Measurements from ENCODE around the gene NCCRP1.

NCCRP1 gene

DNA sequence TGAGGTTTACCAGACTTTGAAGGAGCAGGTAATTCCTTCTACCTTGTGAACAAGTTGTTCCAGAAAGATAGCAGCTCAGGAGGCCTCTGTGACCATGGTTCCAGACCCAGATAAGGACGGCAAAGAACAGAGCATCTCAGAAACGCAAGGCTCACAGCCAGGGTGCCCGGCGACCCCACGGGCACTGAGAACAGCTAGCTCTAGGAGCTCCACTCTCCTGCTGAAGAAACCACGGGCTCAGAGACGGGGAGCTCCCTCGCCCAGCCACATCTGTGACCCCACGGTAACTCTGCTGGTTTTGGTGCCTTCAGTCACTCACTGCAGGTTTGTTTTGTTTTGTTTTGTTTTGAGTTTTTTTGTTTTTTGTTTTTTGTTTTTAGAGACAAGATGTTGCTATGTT lies 16.0 kb upstream of the NCCRP1 start:
- DNase-seq (ENCODE audit: low read depth, low spot score) = no peak
- TF ChIP-seq, protein P1, sequence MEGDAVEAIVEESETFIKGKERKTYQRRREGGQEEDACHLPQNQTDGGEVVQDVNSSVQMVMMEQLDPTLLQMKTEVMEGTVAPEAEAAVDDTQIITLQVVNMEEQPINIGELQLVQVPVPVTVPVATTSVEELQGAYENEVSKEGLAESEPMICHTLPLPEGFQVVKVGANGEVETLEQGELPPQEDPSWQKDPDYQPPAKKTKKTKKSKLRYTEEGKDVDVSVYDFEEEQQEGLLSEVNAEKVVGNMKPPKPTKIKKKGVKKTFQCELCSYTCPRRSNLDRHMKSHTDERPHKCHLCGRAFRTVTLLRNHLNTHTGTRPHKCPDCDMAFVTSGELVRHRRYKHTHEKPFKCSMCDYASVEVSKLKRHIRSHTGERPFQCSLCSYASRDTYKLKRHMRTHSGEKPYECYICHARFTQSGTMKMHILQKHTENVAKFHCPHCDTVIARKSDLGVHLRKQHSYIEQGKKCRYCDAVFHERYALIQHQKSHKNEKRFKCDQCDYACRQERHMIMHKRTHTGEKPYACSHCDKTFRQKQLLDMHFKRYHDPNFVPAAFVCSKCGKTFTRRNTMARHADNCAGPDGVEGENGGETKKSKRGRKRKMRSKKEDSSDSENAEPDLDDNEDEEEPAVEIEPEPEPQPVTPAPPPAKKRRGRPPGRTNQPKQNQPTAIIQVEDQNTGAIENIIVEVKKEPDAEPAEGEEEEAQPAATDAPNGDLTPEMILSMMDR (IDR thresholded peaks at IDR 0.05; ENCODE audit: low read depth, low read length) = no peak
- in situ Hi-C loops (cut with HindIII; ENCODE audit: low sequenced_read_pairs) = no loop called here
- H3K4me3 ChIP-seq (ENCODE audit: low read depth, low read length) = no peak overlapping the region

DNA sequence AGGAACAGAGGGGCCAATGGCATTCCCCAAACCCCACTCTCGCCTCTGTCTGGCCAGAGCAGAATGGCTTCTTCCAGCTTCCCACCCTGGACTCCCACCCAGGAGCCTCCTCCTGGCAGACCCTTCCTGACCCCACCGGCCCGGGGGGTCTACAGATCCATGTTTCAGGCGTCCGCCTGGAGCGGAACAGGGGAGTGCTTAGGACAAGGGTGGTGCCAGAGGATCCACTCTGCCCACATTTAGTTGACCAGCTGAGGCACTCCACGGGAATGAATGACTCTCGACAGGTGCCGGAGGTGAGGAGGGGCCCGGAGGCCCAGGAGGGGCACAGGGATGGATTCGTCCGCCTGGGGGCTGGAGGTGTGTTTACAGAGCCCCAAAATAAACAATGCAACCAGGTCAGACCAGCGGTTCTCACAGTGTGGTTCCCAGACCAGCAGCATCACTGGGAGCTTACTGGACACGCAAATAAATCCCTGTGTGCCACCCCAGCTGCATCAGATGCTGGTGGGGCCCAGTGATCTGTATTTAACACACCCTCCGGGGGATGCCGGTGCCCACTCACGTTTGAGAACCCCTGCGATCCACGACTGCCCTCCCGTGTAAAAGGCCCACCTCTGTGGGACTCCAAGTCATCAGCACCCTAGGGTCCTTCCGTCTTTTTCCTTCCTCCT lies 15.1 kb upstream of the NCCRP1 start:
- in situ Hi-C loops (cut with HindIII; ENCODE audit: low sequenced_read_pairs) = no loop called here
- TF ChIP-seq, protein P1 (IDR thresholded peaks at IDR 0.05; ENCODE audit: low read depth, low read length) = no peak
- no peak for DNase-seq (ENCODE audit: low read depth, low spot score)

DNA sequence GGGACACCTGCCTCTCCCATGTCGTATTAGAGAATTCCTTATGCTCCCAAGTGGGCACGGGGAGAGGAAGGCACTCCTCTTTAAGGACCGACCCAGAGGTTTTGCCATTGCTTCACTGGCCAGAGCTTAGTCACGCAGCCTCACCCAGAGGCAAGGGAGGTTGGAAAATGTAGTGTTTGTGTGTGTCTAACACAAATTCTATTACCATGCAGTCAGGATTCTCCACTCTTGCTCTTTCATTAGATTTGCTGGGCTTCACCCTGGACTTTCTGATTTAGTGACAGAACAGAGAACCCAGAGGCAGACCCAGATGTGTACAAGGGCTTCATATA lies 14.6 kb upstream of the NCCRP1 start:
- DNase-seq (ENCODE audit: low read depth, low spot score) = no peak
- no peak overlapping the region for H3K4me3 ChIP-seq (ENCODE audit: low read depth, low read length)
- TF ChIP-seq, protein P1 (IDR thresholded peaks at IDR 0.05; ENCODE audit: low read depth, low read length) = no peak
- in situ Hi-C loops (cut with HindIII; ENCODE audit: low sequenced_read_pairs) = no loop called here

More for the DNA sequence above, 15.1 kb upstream of the NCCRP1 start:
- H3K4me3 ChIP-seq (ENCODE audit: low read depth, low read length) = no peak overlapping the region

DNA sequence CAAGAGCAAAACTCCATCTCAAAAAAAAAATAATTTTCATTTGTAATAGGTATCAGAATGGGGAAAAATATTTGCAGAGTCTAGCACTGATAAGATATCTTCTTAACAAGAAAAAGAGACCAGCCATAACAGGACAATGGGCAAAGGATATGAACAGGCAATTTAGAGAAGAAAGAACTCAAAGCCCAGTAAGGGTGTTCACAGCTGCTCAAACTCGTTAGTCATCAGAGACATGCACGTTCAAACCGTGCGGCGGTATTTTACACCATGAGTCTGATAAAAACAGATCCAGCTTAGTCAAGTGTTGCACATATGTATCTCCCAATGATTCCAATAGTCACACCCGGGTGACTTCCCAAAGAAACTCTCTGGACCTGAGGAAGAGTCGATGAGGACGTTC lies 13.7 kb upstream of the NCCRP1 start:
- no peak overlapping the region for H3K4me3 ChIP-seq (ENCODE audit: low read depth, low read length)
- DNase-seq (ENCODE audit: low read depth, low spot score) = no peak
- in situ Hi-C loops (cut with HindIII; ENCODE audit: low sequenced_read_pairs) = no loop called here
- TF ChIP-seq, protein P1 (IDR thresholded peaks at IDR 0.05; ENCODE audit: low read depth, low read length) = no peak

DNA sequence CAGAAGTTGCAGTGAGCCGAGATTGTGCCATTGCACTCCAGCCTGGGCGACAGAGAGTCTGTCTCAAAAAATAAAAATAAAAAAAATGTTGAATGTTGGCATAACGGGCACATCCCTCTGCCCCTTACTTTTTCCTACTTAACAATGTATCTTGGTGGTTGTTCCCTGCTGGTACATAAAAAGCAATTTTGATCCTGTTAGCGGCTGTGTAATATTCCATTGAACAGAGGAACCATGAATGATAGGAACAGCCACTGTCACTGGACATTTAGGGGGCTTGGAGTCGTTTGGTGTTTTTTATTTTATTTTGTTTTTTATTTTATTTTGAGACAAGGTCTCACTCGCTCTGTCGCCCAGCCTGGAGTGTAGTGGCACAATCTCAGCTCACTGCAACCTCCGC lies 10.4 kb upstream of the NCCRP1 start:
- in situ Hi-C loops (cut with HindIII; ENCODE audit: low sequenced_read_pairs) = no loop called here
- DNase-seq (ENCODE audit: low read depth, low spot score) = no peak
- TF ChIP-seq, protein P1 (IDR thresholded peaks at IDR 0.05; ENCODE audit: low read depth, low read length) = no peak
- no peak overlapping the region for H3K4me3 ChIP-seq (ENCODE audit: low read depth, low read length)

DNA sequence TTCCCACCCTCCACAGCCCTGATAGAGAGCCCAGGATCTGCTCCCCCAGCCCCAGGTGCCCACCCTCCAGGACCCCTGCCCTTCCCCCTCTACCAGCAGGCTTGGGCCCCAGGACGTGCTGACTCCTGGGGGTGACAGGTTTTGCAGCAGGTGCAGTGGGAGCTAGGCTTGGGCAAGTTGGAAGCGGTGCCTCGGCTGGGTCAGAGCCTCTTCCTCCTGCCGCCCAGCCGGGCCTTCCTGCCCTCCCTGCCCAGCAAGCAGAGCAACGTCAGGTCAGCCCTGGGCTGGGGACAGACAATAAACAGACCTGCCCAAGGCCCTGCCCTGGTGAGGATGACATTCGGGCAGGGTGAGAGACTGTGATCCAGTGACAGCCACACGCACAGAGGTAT lies 9.2 kb upstream of the NCCRP1 start:
- TF ChIP-seq, protein P1 (IDR thresholded peaks at IDR 0.05; ENCODE audit: low read depth, low read length) = no peak
- no peak overlapping the region for H3K4me3 ChIP-seq (ENCODE audit: low read depth, low read length)
- DNase-seq (ENCODE audit: low read depth, low spot score) = no peak
- in situ Hi-C loops (cut with HindIII; ENCODE audit: low sequenced_read_pairs) = no loop called here

DNA sequence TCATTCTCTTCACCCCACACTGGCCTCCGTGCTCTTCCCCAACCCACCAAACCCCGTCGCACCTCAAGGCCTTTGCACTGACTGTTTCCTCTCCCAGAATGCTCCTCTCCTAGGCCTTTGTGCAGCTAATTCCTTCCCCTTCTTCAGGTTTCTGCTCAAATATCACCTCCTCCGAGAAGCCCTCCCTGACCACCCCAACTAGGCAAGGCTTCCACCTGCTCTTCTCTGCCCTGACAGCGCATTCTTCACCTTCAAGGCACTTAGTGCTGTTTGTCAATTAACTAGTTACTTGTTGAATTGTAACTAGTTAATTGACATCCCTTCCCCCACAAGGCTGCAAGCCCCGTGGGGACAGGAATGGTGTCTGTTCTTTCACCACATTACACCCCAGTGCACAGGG lies 7.8 kb upstream of the NCCRP1 start:
- no peak for DNase-seq (ENCODE audit: low read depth, low spot score)
- no peak overlapping the region for H3K4me3 ChIP-seq (ENCODE audit: low read depth, low read length)
- in situ Hi-C loops (cut with HindIII; ENCODE audit: low sequenced_read_pairs) = no loop called here
- TF ChIP-seq, protein P1 (IDR thresholded peaks at IDR 0.05; ENCODE audit: low read depth, low read length) = no peak

All from astrocyte of the spinal cord (primary cell).